Prostate gland (tissue), 2 donors: ENCODE results near the gene ATP1A1. TPM values are rescaled to one million over a fixed set of nuclear protein-coding genes. Genes with fewer than 3 reads are reported as not detected.

Source experiments
- DNase-seq: peaks from one replicate; pipeline ENCODE4 v3.0.0-alpha.2; 2019; ENCODE audit warnings: low spot score
- H3K27ac ChIP-seq, 2 donors: fragments of 200-600 bp; sonication (generic); 2 replicates each; pipeline ENCODE4 v1.5.1; 2017 to 2019
- H3K27me3 ChIP-seq: fragments of 200-600 bp; sonication (generic); replicated peaks from 2 replicates; pipeline ENCODE4 v1.5.1; 2019; ENCODE audit not compliant: insufficient read depth
- H3K36me3 ChIP-seq, 2 donors: fragments of 200-600 bp; sonication (generic); 1 replicate in 1 of 2; 2 replicates in 1 of 2; pipeline versions ENCODE4 v1.5.1 to v1.8.1; 2017 to 2019
- H3K4me1 ChIP-seq: fragments of 200-600 bp; sonication (generic); replicated peaks from 2 replicates; pipeline ENCODE4 v1.5.1; 2019
- H3K4me3 ChIP-seq, 2 donors: fragments of 200-600 bp; sonication (generic); 2 replicates each; pipeline ENCODE4 v1.5.1; 2017 to 2019
- H3K9me3 ChIP-seq: fragments of 200-600 bp; sonication (generic); 2 replicates; pipeline ENCODE4 v1.5.1; 2017
- CTCF ChIP-seq, 4 experiments: fragments of 200-600 bp in 2 of 4; fragments of 450-650 bp in 2 of 4; sonication (generic) in 2 of 4; IDR thresholded peaks; 1 replicate in 3 of 4; 2 replicates in 1 of 4; pipeline ENCODE4 v1.5.1; 2016 to 2019; ENCODE audit warnings: antibody characterized with exemption in 4 of 4, mild to moderate bottlenecking in 2 of 4, moderate library complexity in 2 of 4
- POLR2A ChIP-seq: fragments of 450-650 bp; IDR thresholded peaks from one replicate; pipeline ENCODE4 v1.6.1; 2016; ENCODE audit warnings: antibody characterized with exemption, mild to moderate bottlenecking
- POLR2AphosphoS5 ChIP-seq: sonication (generic); formaldehyde crosslinking; IDR thresholded peaks from one replicate; pipeline ENCODE4 v1.6.1; 2017; ENCODE audit warnings: antibody characterized with exemption
- WGBS: methylation state at CpG from one replicate; pipeline ENCODE4 v1.1.5; 2018; 5-methylcytosine and 5-hydroxymethylcytosine counted together
- intact Hi-C: fragments of 100-400 bp; cut with DNase I; formaldehyde crosslinking; loops from one replicate; pipeline ENCODE4 v1.14.2; 2022
- total RNA-seq, 2 donors: library from RNA; depleted of rRNA; stranded (reverse); fragments of >200 nt; gene quantifications; one replicate each; pipeline ENCODE4 v1.1.0, GENCODE V29; 2016

Gene ATP1A1
- total RNA-seq, 2 donors from 2014 or later, result 365 to 536 TPM

DNA sequence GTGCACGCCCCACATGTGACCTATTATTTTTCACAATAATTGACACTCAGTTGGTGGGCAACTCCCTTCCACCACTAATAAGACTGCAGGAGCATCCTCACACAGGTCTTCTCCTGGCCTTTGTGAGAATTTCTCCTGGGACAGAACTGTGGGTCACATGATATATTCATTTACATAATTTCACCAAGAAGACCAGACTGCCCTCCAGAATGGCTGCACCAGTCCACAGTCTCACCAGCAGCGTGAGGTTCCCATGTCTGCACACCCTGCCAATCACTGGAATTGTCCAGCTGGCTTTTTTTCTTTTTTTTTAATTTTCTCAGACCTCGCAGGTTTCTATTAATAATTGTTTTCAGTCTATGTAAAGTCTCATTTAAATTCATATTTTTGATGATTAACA, 41.3 kb downstream of the ATP1A1 start:
- WGBS, result 96% methylated on average over 3 of the region's 3 CpGs

GRCh38 chr1:116415200-116415698, 42.2 kb downstream of the ATP1A1 start:
- no peak overlapping the region for H3K27ac ChIP-seq
- H3K36me3 ChIP-seq, result no peaks in the 10 kb centered on the region
- DNase-seq, result no peak
- no peaks in the 10 kb centered on the region for H3K9me3 ChIP-seq
- WGBS, result 94% methylated on average over 3 of the region's 3 CpGs
- TF ChIP-seq POLR2AphosphoS5, result no peak
- no peak for TF ChIP-seq POLR2A
- no peak for TF ChIP-seq CTCF (IDR thresholded peaks at IDR 0.05)
- intact Hi-C loops, result loop anchor here (5.0 kb wide), 2 partner anchors 38 to 67 kb away; no protein-coding TSS in a partner anchor
- no peak overlapping the region for H3K4me3 ChIP-seq
- H3K4me1 ChIP-seq, result no peaks in the 10 kb centered on the region
- H3K27me3 ChIP-seq, result no peaks in the 10 kb centered on the region

More for the DNA sequence above, 41.3 kb downstream of the ATP1A1 start:
- Histone ChIP-seq H3K27ac (no peak overlapping the region), H3K4me1 (no peaks in the 10 kb centered on the region), H3K27me3 (no peaks in the 10 kb centered on the region), H3K4me3 (no peak overlapping the region), H3K36me3 (no peaks in the 10 kb centered on the region), H3K9me3 (no peaks in the 10 kb centered on the region)
- no peak for DNase-seq
- intact Hi-C loops, result no loop called here
- TF ChIP-seq POLR2A (no peak), CTCF (IDR thresholded peaks at IDR 0.05) (no peak), POLR2AphosphoS5 (no peak)

- 65% methylated on average over 5 of the region's 5 CpGs for WGBS
- no peak overlapping the region for H3K27ac ChIP-seq
- no peak for TF ChIP-seq POLR2A
- TF ChIP-seq CTCF (IDR thresholded peaks at IDR 0.05), result no peak
- TF ChIP-seq POLR2AphosphoS5, result no peak
- H3K36me3 ChIP-seq, result no peaks in the 10 kb centered on the region
- H3K27me3 ChIP-seq, result no peaks in the 10 kb centered on the region
- no peaks in the 10 kb centered on the region for H3K9me3 ChIP-seq
- no peak overlapping the region for H3K4me3 ChIP-seq
- DNase-seq, result no peak
- intact Hi-C loops, result loop anchor here (5.0 kb wide), 2 partner anchors 39 to 66 kb away; no protein-coding TSS in a partner anchor
- H3K4me1 ChIP-seq, result no peaks in the 10 kb centered on the region
These were observed 42.9 kb downstream of the ATP1A1 start for GRCh38 chr1:116415699-116416533.

DNA sequence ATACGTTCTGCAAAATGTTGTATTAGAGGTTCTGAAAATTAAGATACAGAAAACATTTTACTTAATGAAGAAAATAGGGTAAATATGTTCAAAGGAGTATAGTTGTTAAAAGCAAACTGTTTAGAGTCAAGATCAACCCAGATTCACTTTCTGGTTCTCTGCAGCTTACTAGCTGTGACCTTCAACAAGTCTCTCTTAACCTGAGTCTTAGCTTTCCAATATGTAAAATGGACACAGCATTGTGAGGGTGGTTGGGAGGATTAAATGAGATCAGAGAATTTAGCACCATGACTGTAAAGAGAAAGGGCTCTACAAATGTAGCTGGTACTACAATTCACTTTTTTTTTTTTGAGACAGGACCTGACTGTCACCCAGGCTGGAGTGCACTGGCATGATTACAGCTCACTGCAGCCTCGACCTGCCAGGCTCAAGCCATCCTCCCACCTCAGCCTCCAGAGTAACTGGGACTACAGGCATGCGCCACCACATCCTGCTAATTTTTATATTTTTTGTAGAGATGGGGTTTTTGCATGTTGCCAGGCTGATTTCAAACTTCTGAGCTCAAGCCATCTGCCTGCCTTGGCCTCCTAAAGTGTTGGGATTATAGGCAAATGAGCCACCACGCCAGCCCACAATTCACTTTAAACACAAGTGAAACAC, 43.9 kb downstream of the ATP1A1 start:
- Histone ChIP-seq H3K27me3 (no peaks in the 10 kb centered on the region), H3K4me3 (peak overlapping the region in 1 of 2 donors; percentile 64), H3K4me1 (no peaks in the 10 kb centered on the region), H3K27ac (no peak overlapping the region), H3K9me3 (no peaks in the 10 kb centered on the region), H3K36me3 (no peaks in the 10 kb centered on the region)
- WGBS, result 88% methylated on average over 4 of the region's 4 CpGs
- intact Hi-C loops, result loop anchor here (5.0 kb wide), 2 partner anchors 40 to 65 kb away; no protein-coding TSS in a partner anchor
- no peak for DNase-seq
- TF ChIP-seq POLR2AphosphoS5 (no peak), POLR2A (no peak), CTCF (IDR thresholded peaks at IDR 0.05) (no peak)
